ENCODE data around the gene TRPM3. TPM values are rescaled to one million over a fixed set of nuclear protein-coding genes. Genes with fewer than 3 reads are reported as not detected.

TRPM3 gene
- total and polyA plus RNA-seq, 2 of the 13 experiments (the other 11 are each of a cell fraction or from before 2014, with no cell fraction given): not detected

GRCh38 chr9:71004196-71004595 is 117.2 kb downstream of the TRPM3 start:
- no TSS peak for BruUV-seq (replicated peaks)
- no peak for TF ChIP-seq ZNF441 (CRISPR knock-in tag; IDR thresholded peaks at IDR 0.05; ENCODE audit: borderline replicate concordance)
- TF ChIP-seq ERF (CRISPR knock-in tag; IDR thresholded peaks at IDR 0.05): no peak
- no peak for TF ChIP-seq ZNF709 (CRISPR knock-in tag; IDR thresholded peaks at IDR 0.05)
- no peak for TF ChIP-seq MATR3 (CRISPR knock-in tag; IDR thresholded peaks at IDR 0.05)
- no peak for TF ChIP-seq ASH2L (IDR thresholded peaks at IDR 0.05; ENCODE audit: insufficient read length, low read depth, low read length)
- TF ChIP-seq ZNF205 (CRISPR knock-in tag; IDR thresholded peaks at IDR 0.05): no peak
- TF ChIP-seq BCL6 (CRISPR knock-in tag; IDR thresholded peaks at IDR 0.05): no peak
- TF ChIP-seq ZNF670 (CRISPR knock-in tag; IDR thresholded peaks at IDR 0.05; ENCODE audit: borderline replicate concordance): no peak
- no peak for TF ChIP-seq ZBTB46 (CRISPR knock-in tag; IDR thresholded peaks at IDR 0.05; ENCODE audit: borderline replicate concordance)
- no peak for TF ChIP-seq ZNF552 (CRISPR knock-in tag; IDR thresholded peaks at IDR 0.05; ENCODE audit: borderline replicate concordance)
- TF ChIP-seq ZNF33B (CRISPR knock-in tag; IDR thresholded peaks at IDR 0.05): no peak
- no peak for TF ChIP-seq SOX5 (CRISPR knock-in tag; IDR thresholded peaks at IDR 0.05; ENCODE audit: borderline replicate concordance)
- Histone ChIP-seq H3K36me3 (replicated peaks in 1 of 2; ENCODE audit: control insufficient read depth in 1 of 2, insufficient read depth in 2 of 2, low read length in 2 of 2) (no peaks in the 10 kb centered on the region), H4K20me1 (ENCODE audit: insufficient read depth, low read length) (no peaks in the 10 kb centered on the region), H3K27ac (ENCODE audit: extremely low read length, insufficient read depth, low read length) (no peak overlapping the region), H3K79me2 (ENCODE audit: insufficient read depth, low read length) (no peaks in the 10 kb centered on the region), H3K4me2 (ENCODE audit: low read depth, low read length) (no peak overlapping the region), H2AFZ (ENCODE audit: low read length) (no peak overlapping the region), H3K4me3 (replicated peaks in 1 of 3; ENCODE audit: insufficient read depth in 1 of 3, low read depth in 2 of 3, low read length in 3 of 3) (no peak overlapping the region), H3K4me1 (ENCODE audit: insufficient read depth, low read length) (no peaks in the 10 kb centered on the region), H3K27me3 (ENCODE audit: control insufficient read depth in 1 of 2, insufficient read depth in 2 of 2, low read length in 2 of 2) (no peaks in the 10 kb centered on the region), H3K9ac (ENCODE audit: insufficient read depth, low read depth, low read length) (no peak overlapping the region), H3K9me3 (ENCODE audit: low read length) (peaks cover 23% of the 10 kb centered on the region)
- no peak for FAIRE-seq
- DNase-seq (ENCODE audit: low spot score): no peak
- intact Hi-C loops (cut with micrococcal nuclease; ENCODE audit: unreplicated experiment): loop anchor here (10.0 kb wide), 1 partner anchor 79 kb away; no protein-coding TSS in a partner anchor
- WGBS (ENCODE audit: low lambda C conversion rate): 67% methylated on average over 4 of the region's 4 CpGs
- POLR2A ChIA-PET: no interaction called here
- in situ Hi-C loops (cut with HindIII; ENCODE audit: extremely low pct_ligation_motif_present, low pct_unique_long_range_greater_than_20kb): loop anchor here (5.0 kb wide), 1 partner anchor 367 kb away; no protein-coding TSS in a partner anchor
- ATAC-seq: no peak
- CTCF ChIA-PET (ENCODE audit: low intra/inter-chr PET ratio, low total read pairs): no interaction called here

Measured in HepG2 (cell line).